ENCODE measurements around the gene NUP214. TPM values are rescaled to one million over a fixed set of nuclear protein-coding genes. Genes with fewer than 3 reads are reported as not detected.
"Not testable (repeated sequence)": the region's sequence is repeated elsewhere in the genome, so short reads cannot be mapped to it uniquely, and the experiment has no call there.

Gene NUP214
- total RNA-seq, 1 donor from 2014 or later: 27.7 TPM

GRCh38 chr9:131259432-131259898 is 134.1 kb downstream of the NUP214 start:
- no peak for DNase-seq (ENCODE audit: low spot score)

DNA sequence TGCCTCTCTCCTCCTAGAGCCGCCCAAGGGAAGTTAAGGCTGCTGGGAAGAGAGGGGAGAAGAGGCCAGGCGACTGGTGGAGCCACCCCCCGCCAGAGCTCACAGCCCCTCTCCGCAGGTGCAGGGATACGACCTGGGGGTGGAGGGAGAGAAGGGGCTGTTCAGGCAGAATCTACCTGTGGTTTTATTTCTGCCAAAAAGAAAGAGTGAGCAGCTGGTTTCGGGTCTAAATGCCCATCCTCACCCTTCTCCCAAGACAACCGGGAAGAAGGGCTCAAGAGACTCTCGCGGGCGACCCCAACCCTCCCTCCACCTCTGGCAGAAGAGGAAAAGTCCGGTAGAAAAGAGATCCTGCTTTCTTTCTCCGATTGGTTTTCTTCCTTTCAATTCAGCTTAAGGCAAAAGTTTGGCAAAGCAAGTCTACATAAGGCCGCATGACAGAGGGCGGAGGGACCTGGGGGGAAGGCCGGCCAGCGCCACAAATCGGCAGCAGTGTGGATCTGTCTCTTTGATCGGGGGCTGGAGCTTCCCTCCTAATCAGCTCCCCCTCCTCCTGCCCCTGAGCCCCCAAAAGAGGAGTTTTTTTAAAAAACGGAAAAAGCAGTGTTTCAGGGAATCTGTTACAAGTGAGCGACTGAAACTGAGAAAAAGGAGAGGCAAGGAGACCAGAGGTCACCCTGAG is 134.7 kb downstream of the NUP214 start:
- DNase-seq (ENCODE audit: low spot score): no peak

- no peak for DNase-seq (ENCODE audit: low spot score)
These were observed 135.5 kb downstream of the NUP214 start for GRCh38 chr9:131260751-131261452.

- no peak for DNase-seq (ENCODE audit: low spot score)
These were observed 137.1 kb downstream of the NUP214 start for GRCh38 chr9:131262327-131263032.

GRCh38 chr9:131263033-131263343 is 137.6 kb downstream of the NUP214 start:
- DNase-seq (ENCODE audit: low spot score): not testable (repeated sequence)

- DNase-seq (ENCODE audit: low spot score): no peak
These were observed 138.3 kb downstream of the NUP214 start for GRCh38 chr9:131263701-131264100.

DNA sequence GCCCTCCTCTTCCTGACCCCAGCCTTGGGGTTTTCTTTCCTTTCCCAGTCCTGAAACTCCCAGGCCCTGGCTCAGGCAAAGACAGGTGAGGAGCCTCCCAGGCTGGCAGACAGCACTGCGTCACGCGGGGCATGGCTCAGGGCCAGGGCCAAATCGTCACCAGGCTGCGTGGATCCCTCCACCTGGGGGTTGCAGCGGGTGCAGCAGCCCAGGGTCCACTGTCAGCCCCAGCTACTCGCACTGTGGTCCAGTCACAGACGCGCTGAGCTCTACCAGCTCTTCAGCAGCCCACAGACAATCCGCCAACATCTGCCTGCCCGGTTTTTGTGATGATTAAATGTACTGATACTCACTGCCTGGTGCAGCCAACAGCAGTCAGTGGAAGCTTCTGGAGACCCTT is 138.8 kb downstream of the NUP214 start:
- no peak for DNase-seq (ENCODE audit: low spot score)

DNA sequence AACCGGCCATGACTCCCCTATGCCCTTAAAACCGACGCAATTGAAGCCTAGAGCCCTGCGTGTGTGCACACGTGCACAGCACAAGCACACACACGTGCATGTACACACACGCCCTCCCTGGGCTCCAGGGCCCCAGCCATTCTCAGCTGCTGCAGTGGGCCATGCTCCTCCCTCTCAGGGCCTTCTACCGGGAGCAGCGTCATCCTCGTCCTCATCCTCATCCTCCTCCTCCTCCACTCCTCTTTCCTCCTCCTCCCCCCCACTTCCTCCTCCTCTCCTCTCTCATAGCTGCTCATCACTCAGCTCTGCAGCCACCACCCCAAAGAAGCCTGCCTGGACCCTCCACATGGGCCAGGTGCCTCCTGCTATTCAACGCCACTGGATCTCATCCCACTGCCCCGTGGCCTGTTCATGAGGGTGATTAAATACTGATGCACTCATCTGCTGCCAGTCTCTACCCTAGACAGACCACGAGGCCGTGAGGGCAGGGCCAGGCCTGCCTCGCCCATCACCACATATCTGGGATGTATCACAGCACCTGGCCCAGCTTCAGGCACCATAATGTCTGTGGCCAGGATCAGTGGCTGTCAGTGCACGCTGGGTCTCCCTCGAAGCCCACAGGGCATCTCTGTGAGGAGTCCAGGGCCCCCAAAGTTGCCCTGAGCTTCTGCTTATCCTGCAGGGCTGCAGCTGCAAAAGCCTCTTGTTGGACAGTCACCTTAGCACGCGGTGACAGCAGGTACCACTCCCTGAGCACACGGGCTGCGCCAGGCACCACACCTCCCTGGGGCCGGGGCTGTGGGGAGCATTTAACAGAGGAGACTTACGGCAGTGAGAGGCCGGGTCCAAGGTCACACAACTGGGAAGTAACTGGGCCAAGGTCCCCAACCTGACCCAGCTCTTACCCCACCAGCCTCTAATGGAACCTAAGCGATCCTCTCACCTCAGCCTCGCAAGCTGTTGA is 141.2 kb downstream of the NUP214 start:
- no peak for DNase-seq (ENCODE audit: low spot score)

GRCh38 chr9:131270171-131271015 is 145.0 kb downstream of the NUP214 start:
- DNase-seq (ENCODE audit: low spot score): peak; percentile 52

DNA sequence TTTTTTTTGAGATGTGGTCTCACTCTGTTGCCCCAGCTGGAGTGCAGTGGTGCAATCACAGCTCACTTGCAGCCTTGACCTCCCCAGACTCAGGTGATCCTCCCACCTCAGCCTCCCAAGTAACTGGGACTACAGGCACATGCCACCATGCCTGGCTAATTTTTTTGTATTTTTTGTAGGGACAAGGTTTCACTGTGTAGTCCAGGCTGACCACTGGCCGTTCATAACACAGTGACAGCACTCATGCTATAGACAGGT is 145.6 kb downstream of the NUP214 start:
- DNase-seq (ENCODE audit: low spot score): not testable (repeated sequence)

DNA sequence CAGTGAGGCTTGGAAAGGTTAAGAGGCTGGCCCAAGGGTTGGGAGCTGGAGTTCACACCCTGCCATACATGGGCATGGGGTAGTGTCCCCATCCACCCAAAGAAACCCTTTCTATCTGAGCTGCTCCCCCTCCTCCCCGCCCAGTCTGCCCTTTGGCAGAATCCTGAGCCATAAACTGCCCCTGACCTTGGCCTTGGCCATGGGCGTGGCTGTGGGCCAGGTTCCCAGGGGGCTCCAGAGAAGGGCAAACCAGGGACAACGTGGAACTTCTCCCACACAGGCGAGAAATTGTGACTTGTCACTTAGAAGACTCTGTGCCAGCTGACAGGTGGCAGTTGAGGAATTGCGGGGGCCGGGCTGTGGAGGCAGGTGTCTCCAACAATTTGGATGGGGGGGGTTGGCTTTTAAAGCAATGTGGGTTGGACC is 146.1 kb downstream of the NUP214 start:
- no peak for DNase-seq (ENCODE audit: low spot score)

DNA sequence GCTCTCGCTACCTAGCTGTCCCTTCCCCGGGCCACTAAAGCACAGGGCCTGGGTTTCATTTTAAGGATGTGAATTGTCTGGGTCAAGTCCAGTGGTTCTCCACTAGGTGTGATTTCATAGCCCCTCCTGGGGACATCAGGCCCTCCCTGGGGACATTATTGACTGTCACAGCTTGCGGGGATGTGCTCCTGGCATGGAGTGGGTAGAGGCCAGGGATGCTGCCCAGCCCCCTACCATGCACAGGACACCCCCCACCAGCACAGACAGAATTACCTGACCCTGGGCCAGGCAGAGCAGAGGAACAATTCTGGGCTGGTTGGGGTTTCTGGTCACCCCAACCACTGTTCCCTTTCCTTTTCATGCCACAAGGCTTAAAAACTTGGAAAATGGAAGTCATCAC is 146.8 kb downstream of the NUP214 start:
- no peak for DNase-seq (ENCODE audit: low spot score)

DNA sequence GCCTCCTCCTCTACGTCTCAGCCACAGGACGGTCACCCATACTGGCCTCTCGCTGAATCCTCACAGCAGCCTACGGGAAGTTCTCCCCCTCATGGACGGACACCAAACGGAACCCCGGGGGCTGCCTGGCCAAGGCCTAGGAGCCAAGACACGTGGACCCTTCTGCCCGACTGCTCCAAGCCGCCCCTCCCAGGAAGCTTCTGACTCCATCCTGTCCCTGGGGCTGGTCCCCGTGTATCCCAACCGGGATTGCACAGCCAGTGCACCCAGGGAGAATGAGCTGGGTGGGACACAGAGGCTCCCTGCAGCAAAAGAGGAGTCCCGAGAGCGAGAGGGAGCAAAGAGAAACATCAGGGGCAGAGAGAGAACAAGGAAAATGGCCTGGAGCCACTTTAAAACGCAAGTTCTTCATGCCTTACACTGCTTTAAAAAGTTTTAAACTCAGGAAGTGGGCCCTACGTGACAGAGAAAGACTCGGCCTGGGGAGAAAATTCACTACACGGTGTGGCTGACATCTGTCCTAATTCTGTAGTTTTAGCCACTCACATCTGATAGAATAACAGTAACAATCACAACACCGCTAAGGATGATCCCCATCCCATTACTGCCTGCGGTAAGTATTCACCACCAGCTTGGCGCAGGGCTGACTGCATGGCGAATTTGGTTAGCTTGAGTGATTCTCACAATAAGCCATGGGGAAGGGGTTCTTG is 147.9 kb downstream of the NUP214 start:
- DNase-seq (ENCODE audit: low spot score): no peak

DNA sequence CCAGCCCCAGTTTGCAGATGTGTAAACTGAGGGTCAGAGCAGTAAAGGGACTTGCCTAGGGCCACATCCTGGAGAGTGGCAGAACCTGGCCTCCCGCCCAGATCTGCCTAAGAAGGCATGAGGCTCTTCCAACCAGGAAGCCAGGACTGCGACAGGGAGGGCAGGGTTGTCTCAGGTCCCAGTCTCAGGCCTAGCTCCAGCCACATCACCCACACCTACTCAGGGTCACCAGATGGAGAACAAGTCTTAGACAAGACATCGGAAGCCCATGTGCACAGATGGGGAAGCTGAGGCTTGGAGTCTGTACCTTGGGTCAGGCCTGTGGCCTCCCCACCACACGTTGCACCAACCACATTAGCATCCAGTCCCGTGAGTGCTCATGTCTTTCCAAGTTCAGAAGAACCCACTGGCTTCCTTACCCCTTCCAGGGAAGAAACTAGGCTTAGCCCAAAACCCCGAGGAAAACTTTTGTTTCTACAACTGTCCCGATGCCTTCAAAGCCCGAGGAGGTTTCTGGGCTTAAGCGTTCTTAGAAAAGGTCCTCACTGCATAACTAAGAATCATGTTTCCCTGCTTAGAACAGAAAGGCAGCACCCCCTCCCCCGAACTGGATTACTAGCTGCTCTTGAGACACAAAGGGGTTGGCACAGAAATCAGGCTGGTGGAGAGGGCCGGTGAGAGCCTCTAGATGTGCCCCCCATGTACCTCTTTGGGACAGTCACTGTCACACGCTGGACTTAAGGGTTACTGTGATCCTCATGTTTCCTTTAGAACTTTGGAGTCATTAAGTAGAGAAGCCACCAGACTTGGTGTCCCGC is 148.7 kb downstream of the NUP214 start:
- DNase-seq (ENCODE audit: low spot score): no peak

DNA sequence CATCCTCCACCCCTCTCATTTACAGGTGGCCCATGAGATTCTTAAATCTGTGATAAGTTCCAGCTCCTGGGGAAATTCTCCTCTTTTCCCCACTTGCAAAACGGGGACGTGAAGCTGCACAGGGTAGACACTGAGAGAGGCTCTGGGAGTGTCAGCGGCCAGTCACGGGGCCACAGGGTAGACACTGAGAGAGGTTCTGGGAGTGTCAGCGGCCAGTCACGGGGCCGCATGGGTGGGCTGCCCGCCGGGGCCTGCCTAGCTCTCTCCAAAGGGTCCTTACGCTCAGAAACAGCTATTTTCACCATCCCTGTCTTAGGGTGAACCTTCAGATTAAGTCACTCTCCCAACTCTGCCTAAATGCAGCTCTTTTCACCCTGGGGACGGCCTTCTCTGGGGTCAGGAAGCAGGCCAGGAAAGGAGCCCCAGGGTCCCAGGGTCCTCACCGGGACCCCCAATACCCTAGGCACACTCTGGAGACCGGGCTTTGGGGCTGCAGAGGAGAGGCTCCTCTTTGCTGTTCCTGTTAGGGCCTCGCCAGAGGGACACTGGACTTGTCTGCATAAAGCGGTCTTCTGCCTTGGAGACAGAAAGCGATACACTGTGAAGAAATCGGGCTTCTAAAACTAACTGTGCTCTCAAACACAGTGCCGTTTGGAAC is 149.4 kb downstream of the NUP214 start:
- no peak for DNase-seq (ENCODE audit: low spot score)

DNA sequence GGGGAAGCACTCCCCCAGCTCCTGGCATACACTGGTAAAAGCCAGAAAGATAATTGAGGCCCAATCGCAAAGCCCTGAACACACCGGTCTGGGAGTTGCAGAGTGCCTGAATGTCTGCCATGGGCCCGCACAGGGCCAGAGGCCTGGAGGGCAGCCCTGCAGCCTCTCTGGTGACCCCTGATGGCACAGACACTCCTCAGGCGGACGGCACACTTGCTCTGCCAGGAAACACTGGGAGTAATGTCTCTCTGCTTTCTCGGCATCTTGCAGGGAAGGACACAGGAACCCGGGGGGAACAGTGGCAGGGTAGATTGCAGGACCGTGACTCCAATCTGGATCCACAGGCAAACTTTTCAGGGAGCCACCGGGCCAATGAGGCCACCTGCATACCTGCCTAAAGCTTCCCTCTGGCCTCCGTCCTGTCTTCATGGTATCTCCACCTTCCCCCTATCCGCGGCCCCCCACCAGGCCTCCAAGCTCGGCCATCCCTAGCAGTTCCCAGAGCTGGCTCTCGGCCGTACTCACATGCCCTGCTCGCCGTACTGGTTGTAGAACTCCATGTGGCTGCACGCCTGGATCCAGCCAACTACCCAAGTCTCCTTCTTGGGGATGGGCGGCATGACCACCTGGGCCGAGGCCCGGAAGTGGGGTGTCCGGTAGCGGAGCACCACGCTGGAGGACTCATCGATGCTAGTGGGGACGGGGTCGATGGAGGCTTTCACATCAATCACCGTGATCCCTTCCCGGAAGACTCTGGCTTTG is 150.1 kb downstream of the NUP214 start:
- DNase-seq (ENCODE audit: low spot score): no peak

DNA sequence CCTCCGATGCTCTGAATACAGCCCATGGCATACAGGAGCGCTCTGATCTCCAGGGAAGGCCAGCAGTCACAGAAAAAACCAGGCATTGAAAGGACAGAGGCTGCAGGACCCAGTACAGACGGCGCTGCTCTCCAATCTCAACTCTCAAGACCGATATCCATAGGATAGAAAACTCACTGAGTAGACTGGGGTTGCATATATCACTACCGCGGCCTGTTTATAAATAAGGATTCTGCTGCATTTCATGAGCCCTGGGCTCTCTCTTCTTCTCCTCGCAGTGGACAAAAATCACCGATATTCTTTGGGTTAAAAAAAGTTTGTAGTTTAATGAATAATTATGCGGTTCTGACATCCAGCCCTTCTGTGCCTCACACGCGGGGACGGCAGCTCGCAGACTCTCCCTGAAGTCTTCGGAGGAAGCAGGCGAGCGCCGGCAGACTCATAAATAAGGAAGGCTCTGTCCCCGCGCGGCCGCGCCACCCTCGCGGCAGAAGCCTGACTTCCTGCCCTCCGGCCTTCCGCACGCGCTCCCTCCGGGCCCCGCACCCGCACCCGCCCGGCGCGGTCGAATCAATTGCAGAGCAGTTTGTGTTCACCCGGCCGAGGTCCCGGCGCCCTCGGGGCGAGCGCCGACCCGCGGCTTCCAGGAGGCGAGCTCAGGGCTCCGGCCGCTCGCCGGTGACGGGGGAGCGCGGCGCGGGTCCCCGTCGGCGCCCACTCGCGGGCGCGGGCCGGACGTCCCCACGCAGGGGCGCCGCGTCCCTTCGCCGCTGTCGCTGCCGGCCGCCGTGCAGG is 150.9 kb downstream of the NUP214 start, which contains the start of gene FAM78A:
Gene FAM78A, minus strand, starts transcription at position 417 of the 795 bp plus-strand sequence. Its CDS starts 331 bp downstream, at position 86.
- no peak for DNase-seq (ENCODE audit: low spot score)

Data from umbilical cord (tissue), 2 donors.